Tibial nerve (tissue), 4 donors: ENCODE results near the gene TRIM10. TPM values are rescaled to one million over a fixed set of nuclear protein-coding genes. Genes with fewer than 3 reads are reported as not detected.

Experiments
- DNase-seq, 2 donors: peaks; one replicate each; pipeline ENCODE4 v3.0.0-alpha.2; 2019; ENCODE audit warnings: low spot score in 2 of 2
- H3K27ac ChIP-seq, 4 donors: fragments of 200-600 bp; sonication (generic) in 3 of 4; one replicate each; pipeline ENCODE4 v1.5.1; 2017 to 2019; ENCODE audit warnings: mild to moderate bottlenecking in 1 of 4
- H3K27me3 ChIP-seq, 2 donors: fragments of 200-600 bp; sonication (generic) in 1 of 2; one replicate each; pipeline versions ENCODE4 v1.5.1 to v1.6.0; 2017 to 2019
- H3K36me3 ChIP-seq, 3 donors: fragments of 200-600 bp; sonication (generic); one replicate each; pipeline ENCODE4 v1.5.1; 2018 to 2019
- H3K4me1 ChIP-seq, 4 donors: fragments of 200-600 bp; sonication (generic) in 3 of 4; one replicate each; pipeline ENCODE4 v1.5.1; 2017 to 2019
- H3K4me3 ChIP-seq, 4 donors: fragments of 200-600 bp; sonication (generic) in 3 of 4; one replicate each; pipeline ENCODE4 v1.5.1; 2017 to 2019; ENCODE audit warnings: mild to moderate bottlenecking in 1 of 4, moderate library complexity in 1 of 4
- H3K9me3 ChIP-seq, 4 donors: fragments of 200-600 bp; sonication (generic) in 3 of 4; one replicate each; pipeline ENCODE4 v1.5.1; 2017 to 2019
- EP300 ChIP-seq, 2 donors: sonication (generic); formaldehyde crosslinking; IDR thresholded peaks; one replicate each; pipeline ENCODE4 v1.6.1; 2017; ENCODE audit warnings: antibody characterized with exemption in 2 of 2, mild to moderate bottlenecking in 1 of 2
- POLR2A ChIP-seq, 2 donors: fragments of 450-650 bp; IDR thresholded peaks; one replicate each; pipeline ENCODE4 v1.6.1; 2017; ENCODE audit warnings: antibody characterized with exemption in 2 of 2, mild to moderate bottlenecking in 2 of 2, moderate library complexity in 2 of 2
- WGBS, 2 donors: methylation state at CpG; one replicate each; pipeline ENCODE4 v1.1.5; 2018; 5-methylcytosine and 5-hydroxymethylcytosine counted together
- total RNA-seq, 4 donors: library from RNA; depleted of rRNA; stranded (reverse); fragments of >200 nt; gene quantifications; one replicate each; pipeline ENCODE4 v1.1.0, GENCODE V29; 2016
- TF ChIP-seq, protein P1 (sequence below), 5 experiments: fragments of 200-600 bp in 3 of 5; fragments of 450-650 bp in 2 of 5; sonication (generic) in 3 of 5; IDR thresholded peaks; one replicate each; pipeline ENCODE4 v1.5.1; 2016 to 2019; ENCODE audit warnings: antibody characterized with exemption in 5 of 5, mild to moderate bottlenecking in 3 of 5, moderate library complexity in 2 of 5

The TRIM10 gene
- total RNA-seq, 4 donors from 2014 or later, result not detected

DNA sequence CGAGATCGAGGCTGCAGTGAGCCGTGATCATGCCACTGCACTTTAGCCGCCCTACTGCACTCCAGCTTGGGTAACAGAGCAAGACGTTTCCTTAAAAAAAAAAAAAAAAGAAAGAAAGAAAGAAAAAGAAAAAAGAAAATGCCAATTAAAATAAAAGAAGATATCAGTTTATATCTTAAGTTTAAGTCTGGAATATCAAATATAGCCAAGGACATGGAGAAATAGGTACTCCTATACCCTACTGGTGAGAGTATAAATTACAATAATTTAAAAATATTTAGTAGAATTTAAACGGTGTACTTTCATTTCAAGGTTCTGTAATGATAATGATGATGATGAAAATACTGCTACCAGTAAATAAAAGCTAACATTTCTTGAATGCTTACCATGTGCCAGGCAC lies 44.3 kb downstream of the TRIM10 start:
- peaks cover 0 to 56% of the 10 kb centered on the region in 2 donors for H3K27me3 ChIP-seq
- no peak for DNase-seq
- H3K27ac ChIP-seq, result no peak overlapping the region
- no peak overlapping the region for H3K4me3 ChIP-seq
- WGBS, 2 donors, result 72 to 76% methylated on average over 6 of the region's 6 CpGs
- H3K4me1 ChIP-seq, result no peaks in the 10 kb centered on the region
- no peaks in the 10 kb centered on the region for H3K36me3 ChIP-seq
- no peaks in the 10 kb centered on the region for H3K9me3 ChIP-seq
- no peak for TF ChIP-seq POLR2A (IDR thresholded peaks at IDR 0.05)
- TF ChIP-seq, protein P1, sequence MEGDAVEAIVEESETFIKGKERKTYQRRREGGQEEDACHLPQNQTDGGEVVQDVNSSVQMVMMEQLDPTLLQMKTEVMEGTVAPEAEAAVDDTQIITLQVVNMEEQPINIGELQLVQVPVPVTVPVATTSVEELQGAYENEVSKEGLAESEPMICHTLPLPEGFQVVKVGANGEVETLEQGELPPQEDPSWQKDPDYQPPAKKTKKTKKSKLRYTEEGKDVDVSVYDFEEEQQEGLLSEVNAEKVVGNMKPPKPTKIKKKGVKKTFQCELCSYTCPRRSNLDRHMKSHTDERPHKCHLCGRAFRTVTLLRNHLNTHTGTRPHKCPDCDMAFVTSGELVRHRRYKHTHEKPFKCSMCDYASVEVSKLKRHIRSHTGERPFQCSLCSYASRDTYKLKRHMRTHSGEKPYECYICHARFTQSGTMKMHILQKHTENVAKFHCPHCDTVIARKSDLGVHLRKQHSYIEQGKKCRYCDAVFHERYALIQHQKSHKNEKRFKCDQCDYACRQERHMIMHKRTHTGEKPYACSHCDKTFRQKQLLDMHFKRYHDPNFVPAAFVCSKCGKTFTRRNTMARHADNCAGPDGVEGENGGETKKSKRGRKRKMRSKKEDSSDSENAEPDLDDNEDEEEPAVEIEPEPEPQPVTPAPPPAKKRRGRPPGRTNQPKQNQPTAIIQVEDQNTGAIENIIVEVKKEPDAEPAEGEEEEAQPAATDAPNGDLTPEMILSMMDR (IDR thresholded peaks at IDR 0.05), result peak in 1 of 5 experiments; percentile 8

DNA sequence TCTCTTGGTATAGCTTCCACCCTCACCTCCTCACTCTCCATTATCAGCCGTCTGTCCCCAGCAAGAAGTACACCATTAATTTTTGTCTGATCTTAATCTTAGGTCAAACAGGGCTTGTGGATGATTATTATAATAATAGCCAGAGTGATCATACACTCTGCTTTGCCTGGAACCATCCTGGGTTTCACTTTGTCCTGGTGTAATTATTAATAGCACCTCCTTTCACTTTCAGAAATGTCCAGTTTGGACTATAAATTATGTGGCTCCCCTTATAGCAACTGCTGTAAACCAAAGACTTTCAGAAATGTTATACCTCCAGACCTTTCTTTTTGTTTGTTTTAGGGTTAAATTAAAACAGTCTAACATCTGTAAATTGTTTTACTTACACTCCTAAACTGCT lies 47.2 kb downstream of the TRIM10 start:
- peaks cover 0 to 73% of the 10 kb centered on the region in 2 donors for H3K27me3 ChIP-seq

DNA sequence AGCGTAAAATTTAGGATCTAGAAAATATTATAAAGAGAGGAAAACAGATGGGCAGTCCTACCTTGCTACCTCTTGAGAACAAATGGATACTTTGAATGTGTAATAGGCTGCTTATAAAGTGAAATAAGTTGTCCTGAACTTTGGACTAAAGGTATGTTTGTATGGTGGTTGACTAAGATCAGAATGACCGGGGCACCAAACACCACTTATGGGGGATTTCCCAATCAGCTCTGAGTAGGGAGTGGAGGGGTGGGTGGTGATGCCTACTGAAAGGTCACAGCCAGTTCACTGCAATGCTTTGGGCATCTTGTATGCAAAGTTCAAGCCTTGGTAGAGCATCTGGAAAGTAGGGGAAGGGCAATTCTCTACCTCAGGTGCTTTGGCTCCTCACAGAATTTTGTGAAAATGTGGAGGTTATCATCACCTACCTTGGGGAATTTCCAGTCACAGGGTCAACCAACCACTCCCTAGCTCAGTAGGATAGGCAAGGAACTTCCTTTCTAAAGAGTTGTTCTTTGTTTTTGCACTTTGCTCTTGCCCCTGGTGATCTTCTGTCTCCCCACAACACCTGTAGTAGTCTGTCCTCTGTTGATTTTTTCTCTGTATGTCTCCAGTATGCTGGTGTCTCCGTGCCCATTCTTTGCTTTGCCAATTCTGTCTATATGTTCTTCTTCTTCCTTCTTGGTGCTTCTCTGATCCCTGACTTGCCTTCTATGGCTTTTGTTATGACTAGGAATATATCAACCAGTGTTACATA lies 47.8 kb downstream of the TRIM10 start, which contains the start of gene TRIM31:
TRIM31 (minus strand) TSS at position 88 of the 757 bp plus-strand sequence. CDS start 285 bp downstream, outside the sequence.
- Histone ChIP-seq H3K9me3 (no peaks in the 10 kb centered on the region), H3K27ac (peak within 1 kb of the TSS in 1 of 4 donors; percentile 30), H3K4me3 (no peak within 1 kb of the TSS), H3K4me1 (no peaks in the 10 kb centered on the region), H3K27me3 (peaks cover 0 to 78% of the 10 kb centered on the region in 2 donors), H3K36me3 (no peaks in the 10 kb centered on the region)
- DNase-seq, result no peak
- WGBS, 2 donors, result 82 to 88% methylated on average over 3 of the region's 3 CpGs
- TF ChIP-seq EP300 (IDR thresholded peaks at IDR 0.05) (no peak), POLR2A (IDR thresholded peaks at IDR 0.05) (no peak)
- TF ChIP-seq, protein P1 (IDR thresholded peaks at IDR 0.05), result no peak

More for the DNA sequence above, 47.2 kb downstream of the TRIM10 start:
- DNase-seq, result no peak
- H3K9me3 ChIP-seq, result no peaks in the 10 kb centered on the region
- H3K4me3 ChIP-seq, result no peak overlapping the region
- H3K4me1 ChIP-seq, result no peaks in the 10 kb centered on the region
- H3K27ac ChIP-seq, result no peak overlapping the region
- no peaks in the 10 kb centered on the region for H3K36me3 ChIP-seq
- TF ChIP-seq POLR2A (IDR thresholded peaks at IDR 0.05), result no peak
- TF ChIP-seq, protein P1 (IDR thresholded peaks at IDR 0.05), result no peak
- TF ChIP-seq EP300 (IDR thresholded peaks at IDR 0.05), result no peak
- WGBS, 2 donors, result 69 to 77% methylated on average over 1 of the region's 1 CpG

DNA sequence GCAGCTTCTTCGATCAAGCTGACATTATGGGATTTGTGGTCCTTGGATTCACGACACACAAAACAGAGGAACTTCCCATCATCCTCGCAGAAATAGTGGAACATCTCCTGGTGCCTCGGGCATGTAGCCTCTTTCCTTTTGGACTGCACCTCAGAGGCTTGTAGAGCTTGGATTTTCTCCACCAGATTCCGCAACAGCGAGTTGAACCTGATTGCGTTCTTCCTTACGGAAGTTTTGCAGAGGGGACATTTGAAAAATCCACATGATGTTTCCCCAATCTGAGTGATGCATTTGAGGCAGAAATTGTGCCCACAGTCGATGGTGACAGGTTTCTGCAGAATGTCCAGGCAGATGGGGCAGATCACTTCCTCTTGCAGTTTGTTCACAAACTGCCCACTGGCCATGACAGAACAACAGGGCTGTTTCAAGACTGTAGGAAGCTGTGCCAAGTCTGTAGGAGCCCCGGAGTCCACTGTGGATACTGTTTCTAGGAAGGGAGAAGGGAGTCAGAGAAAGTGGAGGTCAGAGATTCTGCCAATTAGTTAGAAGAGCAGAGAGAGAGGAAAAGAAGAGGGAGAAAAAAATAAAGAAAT lies 48.5 kb downstream of the TRIM10 start:
- no peaks in the 10 kb centered on the region for H3K36me3 ChIP-seq

More for the DNA sequence above, 48.5 kb downstream of the TRIM10 start:
- DNase-seq, result no peak
- Histone ChIP-seq H3K27me3 (peaks cover 0 to 84% of the 10 kb centered on the region in 2 donors), H3K4me1 (no peaks in the 10 kb centered on the region), H3K4me3 (no peak overlapping the region), H3K27ac (no peak overlapping the region), H3K9me3 (no peaks in the 10 kb centered on the region)
- TF ChIP-seq POLR2A (IDR thresholded peaks at IDR 0.05) (no peak), EP300 (IDR thresholded peaks at IDR 0.05) (no peak)
- TF ChIP-seq, protein P1 (IDR thresholded peaks at IDR 0.05), result no peak
- 75 to 76% methylated on average over 10 of the region's 10 CpGs for WGBS, 2 donors
